ENCODE results near the gene TTC23.
"Not testable (repeated sequence)": the region's sequence is repeated elsewhere in the genome, so short reads cannot be mapped to it uniquely, and the experiment has no call there.

TTC23 gene

DNA sequence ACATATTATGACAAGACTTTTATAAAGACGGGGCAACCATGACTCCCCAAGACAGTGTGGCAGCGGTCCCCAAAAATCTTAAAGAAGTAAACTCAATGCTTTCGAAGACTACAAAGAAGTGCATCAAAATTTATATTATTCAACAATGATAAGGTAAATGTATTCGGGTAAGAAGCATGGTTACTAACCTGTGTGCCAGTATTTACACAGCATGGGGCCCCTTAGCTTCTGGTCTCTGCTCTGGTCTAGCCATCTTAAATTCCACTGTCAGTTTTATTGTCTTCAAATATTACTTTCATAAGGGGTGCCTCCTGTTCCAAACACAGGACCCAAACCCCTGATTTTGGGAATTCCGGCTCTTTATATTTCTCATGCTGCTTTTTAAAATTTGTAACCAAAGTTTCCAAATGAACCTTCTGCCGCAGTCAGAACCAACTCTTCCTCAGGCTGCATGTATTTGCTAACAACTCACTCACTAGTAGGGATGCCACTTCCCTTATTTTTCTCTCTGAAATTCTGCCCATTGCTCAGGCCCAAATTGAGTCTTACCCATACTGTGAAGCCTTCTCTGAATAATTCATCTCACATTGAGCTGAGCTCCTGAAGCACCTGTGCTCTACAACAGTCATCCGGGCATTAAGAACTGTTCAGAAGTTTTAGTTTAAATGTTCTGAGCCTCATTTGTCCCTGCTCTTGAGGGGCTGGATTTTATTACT lies 1.2 kb downstream of the TTC23 start:
- no peak for DNase-seq

DNA sequence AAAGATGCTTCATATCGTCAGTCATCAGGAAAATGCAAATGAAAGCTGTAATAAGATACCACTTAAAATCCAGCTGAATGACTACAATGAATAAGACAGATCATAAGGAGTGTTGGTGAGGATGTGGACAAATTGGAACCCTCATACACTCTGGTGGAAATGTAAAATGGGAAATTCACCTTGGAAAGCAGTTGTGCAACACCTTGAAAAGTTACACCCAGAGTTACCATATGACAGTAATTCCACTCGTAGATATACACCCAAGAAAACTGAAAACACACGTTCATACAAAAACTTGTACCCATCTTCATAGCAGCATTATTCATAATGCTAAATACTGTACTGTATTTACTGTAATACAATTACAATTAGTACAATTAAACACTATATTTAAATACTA lies 2.3 kb downstream of the TTC23 start:
- DNase-seq: no peak

DNA sequence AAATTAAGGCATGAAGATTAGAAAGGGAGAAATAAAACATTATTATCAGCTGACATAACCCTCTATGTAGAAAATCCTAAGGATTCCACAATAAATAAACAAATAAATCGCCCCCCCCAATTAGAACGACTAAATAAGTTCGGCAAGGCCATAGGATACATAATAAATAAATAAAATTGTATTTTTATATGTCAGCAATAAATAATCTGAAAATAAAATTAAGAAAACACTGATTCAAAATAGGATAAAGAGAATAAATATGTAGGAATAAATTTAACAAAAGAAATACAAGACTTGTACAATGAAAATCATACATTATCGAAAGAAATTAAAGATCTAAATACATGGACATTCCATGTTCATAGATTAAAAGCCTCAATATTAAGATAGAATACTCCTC lies 5.1 kb downstream of the TTC23 start:
- no peak for DNase-seq

DNA sequence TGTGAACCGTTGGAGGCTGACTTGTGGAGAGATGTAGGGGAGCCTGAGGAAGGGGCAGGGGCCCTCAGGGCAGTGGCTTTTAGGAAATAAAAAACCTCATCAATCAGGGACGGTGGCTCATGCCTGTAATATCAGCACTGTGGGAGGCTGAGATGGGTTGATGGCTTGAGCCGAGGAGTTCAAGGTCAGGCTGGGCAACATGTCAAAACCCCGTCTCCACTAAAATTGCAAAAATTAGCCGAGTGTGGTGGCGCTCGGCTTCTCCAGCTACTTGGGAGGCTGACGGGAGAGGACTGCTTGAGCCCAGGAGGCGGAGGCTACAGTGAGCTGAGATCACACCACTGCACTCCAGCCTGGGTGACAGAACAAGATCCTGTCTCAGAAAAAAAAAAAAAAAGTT lies 7.6 kb downstream of the TTC23 start:
- DNase-seq: no peak

DNA sequence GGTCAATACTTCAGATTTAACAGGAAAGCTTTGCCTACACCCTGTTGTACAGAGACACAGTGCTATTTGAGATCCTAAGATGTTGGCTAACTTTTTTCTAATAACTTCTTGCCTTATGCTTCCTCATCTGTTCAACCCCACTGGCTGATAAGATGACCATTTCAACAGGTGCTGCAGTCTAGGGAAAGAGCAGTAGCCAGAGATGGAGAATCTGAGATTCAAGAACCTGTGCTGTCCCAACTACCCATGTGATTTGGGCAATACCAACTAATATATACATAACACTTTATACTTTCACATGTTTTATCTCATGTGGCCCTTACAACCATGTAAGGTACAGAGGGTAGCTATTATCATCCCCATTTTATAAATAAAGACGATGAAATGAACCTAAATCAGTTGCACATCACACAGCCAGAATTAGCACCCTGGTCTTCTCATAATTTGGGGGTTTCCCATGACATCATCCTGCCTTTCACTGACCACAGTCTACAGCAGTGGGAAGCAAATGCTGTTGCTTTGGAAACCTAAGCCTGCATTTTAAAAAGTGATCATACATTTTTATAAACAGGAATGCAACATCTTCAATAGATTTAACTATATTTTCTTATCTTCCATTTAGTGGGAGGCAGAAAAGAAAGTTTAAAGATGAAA lies 9.7 kb downstream of the TTC23 start:
- DNase-seq: no peak

DNA sequence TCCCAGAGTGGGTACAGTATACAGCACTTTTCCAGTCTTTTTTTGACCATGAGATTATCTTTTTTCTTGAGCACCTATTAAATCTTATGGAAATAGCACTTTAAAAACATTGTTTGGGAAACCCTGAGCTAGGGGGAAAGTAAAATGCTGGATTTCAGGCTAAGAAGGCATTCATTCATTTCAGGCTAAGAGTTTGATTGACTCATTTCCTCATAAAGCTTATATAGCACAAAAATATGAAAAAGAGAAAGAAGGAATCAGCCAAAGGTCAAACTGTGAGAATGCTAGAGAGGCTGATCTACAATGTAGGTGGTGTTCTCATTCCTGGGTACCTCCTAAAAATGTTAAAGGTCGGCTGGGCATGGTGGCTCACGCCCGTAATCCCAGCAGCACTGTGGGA lies 10.5 kb downstream of the TTC23 start:
- no peak for DNase-seq

DNA sequence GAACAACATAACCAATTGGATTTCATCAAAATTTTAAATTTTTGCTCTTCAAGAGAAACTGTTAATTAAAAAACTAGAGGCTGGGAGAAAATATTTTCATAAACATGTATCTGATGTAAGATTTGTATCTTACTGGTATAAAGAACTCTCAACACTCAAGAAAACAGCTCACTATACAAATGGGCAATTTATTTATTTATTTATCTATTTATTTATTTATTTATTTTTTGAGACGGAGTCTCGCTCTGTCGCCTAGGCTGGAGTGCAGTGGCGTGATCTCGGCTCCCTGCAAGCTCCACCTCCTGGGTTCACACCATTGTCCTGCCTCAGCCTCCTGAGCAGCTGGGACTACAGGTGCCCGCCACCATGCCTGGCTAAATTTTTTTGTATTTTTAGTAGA lies 15.2 kb downstream of the TTC23 start:
- DNase-seq: not testable (repeated sequence)

DNA sequence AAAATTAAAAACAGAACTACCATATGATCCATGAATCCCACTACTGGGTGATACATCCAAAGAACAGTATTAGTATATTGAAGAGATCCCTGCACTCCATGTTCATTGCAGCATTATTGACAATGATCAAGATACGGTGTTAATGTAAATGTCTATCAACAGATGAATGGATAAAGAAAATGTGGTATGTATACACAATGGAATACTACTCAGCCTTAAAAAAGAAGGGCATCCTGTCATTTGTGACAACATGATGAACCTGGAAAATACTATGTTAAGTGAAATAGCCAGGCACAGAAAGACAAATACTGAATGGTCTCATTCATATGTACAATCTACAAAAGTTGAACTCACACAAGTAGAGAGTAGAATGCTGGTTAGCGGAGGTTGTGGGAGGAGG lies 16.6 kb downstream of the TTC23 start:
- no peak for DNase-seq

DNA sequence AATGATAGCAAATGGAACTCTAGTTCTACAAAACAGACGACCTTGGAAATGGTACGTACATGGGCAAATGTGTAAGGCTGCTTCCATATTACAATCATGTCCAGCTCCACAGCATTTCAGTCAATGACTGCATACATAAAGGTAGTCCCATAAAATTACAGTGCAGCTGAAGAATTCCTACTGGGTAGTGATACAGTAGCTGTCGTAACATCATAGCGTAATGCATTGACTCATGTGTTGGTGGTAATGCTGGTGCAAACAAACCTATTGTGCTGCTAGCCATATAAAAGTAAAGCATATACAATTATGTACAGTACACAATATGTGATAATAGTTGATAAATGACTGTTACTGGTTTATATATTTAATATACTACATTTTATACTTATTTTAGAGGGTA lies 18.5 kb downstream of the TTC23 start:
- no peak for DNase-seq

DNA sequence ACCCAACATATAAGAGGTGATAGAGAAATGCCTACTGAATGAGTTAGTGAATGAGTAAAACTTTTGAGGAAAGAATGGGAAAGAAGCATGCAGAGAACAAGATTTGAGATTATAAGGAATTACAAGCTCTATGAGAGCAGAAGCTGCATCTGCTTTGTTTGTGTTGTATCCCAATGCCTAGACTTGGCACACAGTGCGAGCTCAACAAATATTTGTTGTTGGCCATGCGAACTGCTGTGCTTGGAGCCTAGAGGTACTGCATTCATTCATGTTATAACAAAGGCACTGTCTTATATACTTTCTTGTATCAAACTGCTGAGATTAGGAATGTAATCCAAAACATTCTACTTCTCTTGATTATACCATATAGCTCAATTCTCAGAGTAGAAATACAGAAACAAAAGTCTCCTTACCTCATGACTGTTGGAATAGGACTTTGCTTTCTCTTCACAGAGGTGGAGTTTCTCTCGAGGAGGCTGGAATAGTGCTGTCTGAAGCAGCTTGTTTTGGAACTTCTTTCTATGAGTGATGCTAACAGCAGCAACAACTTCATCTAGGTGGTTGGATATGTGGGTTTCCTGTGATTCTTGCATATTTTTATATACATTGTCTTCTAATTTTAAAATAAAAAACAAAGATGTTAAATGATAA lies 21.1 kb downstream of the TTC23 start:
- DNase-seq: no peak

DNA sequence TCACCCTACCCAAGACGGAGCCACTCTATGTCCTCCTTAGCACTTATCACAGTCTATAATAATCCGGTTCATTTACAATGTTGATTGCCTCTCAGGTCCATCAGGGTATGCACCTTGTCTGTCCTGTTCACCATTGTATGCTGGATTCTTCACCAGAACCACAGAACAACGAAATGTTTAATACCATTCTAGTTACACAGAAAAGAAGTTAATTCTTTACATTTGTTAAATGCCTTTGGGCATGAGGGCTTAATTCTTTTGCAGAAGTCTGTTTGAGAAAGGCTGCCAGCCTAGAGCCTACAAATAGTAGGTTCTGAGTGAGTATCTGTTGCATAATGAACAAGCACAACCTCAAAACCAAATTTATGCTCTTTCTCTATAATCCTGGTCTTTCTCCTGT lies 22.6 kb downstream of the TTC23 start:
- DNase-seq: no peak

DNA sequence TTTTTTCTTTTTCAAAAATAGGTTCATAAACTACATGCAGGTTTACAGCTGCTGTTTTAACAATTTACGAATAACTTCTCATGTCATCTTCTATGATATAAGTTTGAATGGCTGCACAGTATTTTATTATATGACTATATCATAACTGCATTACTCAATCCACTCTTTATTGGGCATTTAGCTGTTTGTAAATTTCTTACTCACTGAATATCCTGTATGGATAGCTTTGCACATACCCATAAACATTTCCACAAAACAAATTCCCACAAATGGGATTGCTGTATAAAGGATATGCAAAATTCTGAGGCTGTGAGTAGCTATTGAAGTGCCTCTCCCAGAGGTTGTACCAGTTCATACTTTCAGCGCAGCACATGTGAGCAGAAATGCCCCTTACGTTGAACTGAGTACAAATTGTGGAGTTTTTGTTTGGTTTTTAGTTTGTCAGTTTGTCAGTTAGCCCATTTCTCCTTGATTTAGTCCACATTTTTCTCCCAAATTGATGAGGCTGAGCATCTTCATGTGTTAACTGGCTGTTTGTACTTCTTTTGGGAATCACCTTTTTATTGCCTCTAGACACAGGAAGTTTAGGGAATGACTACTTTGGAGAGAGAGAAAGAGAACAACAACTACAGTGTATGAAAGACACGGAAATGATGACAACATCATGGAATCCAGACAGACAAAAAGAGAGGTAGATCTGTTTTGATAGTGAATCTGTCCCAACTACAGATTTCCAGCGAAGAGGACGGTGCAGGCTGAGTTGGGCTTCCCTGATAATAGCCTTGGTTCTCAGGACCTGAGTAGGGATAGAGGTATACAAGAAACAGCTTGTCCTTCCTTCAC lies 24.8 kb downstream of the TTC23 start:
- no peak for DNase-seq

DNA sequence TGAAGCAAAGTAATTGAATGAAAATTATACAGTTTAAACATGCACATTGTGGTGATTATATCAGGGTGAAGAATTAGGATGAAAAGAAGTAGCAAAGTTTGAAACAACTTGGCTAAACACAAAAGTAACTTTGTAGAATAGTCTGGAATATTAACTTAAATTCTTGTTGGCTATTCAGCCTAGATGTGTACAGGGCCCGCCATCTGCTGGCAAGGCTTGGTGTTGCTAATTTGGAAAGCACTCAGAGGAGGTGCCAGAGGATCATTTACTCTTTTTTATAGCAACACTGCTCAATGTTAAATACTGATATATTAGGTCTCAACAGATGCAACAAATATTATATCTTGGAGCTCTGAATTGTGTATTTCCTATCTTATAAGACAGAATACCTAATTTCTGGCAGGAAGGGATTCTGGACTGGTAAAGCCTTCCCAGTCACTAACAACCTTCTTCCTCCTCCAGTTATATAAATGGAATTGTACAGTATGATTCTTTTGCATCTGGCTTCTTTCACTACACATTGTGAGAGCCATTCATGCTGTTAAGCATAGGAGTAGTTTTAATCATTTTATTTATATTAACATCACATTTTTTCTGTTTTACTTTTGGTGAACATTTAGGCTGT lies 36.1 kb downstream of the TTC23 start:
- peak; percentile 64 for DNase-seq

DNA sequence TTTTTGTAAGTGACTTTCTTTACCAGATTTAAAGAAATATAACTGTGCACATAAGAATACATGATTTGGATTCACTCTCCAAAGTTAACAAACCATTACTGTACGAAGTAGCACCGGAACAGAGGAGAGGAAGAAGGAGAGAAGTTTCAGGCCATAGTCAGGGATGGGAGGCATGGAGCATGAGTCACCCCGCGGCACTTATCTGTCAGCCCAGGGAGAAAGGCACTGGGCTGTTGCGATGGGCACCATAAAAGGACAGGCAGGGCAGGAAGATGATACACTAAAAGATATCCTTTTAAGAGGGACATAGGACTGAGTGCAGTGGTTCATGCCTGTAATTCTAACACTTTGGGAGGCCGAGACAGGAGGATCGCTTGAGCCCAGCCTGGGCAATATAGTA lies 37.0 kb downstream of the TTC23 start:
- DNase-seq: no peak

DNA sequence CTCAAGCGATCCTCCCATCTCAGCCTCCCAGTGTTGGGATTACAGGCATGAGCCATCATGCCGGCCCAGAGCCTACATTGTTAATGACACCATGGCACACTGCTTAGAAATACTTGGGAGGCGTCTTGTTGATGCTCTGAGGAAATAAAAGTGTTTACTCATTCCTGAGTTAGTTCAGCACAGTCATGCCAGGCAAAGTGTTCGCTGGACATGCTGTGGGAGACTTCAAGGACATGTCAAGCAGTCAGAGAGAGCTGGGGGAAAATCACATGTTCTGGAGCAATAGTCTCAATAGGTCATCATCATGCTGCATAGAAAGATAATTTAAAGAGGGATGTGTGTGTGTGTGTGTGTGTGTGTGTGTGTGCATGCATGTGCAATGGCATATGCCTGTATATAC lies 37.5 kb downstream of the TTC23 start:
- no peak for DNase-seq

DNA sequence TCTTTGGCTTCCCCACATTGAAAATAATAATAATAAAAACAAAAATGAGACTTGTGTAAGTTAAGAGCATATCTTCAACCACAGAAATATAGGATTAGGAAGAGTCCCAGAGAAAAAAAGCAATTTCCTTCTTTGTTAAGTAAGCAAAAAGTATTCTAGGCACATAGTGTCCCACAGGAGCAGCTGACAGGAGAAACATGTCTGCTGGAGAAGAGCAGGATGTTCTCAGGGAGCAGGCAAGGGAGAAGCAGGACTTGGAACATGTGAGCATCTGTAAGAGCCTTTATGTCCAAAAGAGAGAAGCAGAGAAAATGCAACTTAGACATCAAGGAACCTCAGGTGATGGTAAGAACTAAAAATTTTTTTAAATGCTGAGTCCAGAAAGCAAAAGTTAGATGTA lies 39.0 kb downstream of the TTC23 start:
- no peak for DNase-seq

DNA sequence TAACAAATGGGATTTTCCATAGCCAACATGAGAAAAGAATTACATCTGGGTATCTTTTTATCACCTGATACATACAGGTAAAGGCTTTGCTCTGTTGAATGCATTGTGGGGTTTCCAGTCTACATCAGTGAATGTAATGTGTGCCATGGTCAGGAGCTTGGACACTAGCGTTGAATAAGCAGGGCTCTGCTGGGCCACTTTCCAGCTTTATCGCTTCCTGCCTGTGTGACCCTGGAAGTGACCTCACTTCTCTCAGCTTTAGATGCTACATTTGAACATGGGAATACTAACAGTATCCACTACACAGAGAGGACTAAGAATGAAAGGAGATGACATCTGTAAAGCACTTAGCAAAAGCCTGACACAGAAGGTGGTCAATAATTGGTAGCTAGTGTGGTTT lies 40.1 kb downstream of the TTC23 start:
- DNase-seq: no peak

DNA sequence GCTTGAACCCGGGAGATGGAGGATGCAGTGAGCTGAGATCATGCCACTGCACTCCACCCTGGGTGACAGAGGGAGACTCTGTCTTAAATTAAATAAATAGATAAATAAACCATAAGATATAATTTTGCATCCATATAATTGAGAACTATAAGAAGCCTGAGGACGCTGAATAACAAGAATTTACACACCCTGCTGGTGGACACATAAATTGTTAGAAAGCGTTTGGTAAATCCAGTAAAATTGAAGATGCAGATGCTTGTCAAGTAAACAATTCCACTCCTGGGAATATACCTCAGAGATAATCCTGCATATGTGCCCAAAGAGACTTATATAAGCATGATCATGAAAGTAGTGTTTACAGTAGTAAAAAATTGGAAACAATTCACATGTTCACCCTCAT lies 41.7 kb downstream of the TTC23 start:
- DNase-seq: no peak

DNA sequence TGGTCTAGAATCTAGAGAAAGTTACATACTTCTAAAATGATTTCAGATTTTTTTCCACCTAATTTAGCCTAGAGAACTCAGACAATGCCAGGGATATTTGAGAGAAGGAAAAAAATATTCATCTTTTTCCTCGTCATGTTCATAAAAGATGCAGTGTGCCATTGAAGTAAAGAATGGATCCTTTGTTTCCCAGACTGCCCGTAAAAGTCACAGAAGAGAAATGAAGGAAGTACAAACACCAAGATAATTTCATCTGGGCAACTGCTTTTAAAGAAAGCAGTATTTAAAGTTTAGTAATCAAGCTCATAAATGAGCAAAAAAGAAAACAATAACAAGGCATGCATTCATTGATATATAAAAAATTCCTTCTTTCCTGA lies 47.2 kb downstream of the TTC23 start:
- no peak for DNase-seq

DNA sequence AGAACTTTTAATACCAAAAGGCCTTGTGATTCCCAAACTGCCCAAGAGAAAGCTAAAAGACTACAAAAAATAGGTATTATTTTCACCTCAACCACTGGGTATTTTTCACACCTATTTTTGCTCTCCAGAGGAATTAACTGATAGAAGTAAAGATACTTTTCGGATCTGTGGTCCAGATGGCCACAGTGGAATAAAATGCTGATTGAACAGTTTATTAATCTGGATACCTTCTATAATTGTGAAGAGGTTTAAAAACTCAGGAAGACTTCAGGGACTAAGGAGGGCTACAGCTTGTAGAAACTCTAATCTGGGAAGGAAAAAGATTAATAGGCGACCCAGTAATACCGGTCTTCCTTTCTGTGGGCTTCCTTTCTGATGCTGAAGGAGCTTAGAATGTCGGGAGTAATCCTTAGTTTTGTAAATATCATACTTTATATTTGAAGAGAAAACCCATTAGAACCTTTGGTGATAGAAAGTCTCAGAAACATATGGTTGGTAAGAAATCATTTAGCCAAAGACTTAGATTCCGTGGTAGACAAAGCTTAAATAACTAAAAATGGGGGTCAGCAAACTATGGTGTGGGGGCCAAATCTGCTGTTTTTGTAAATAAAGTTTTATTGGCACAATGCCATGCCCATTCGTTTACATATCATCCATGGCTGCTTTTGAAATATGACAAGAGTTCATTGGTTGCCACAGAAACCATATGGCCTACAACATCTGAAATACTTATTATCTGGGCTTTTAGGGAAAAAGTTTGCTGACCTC lies 47.8 kb downstream of the TTC23 start:
- DNase-seq: no peak

DNA sequence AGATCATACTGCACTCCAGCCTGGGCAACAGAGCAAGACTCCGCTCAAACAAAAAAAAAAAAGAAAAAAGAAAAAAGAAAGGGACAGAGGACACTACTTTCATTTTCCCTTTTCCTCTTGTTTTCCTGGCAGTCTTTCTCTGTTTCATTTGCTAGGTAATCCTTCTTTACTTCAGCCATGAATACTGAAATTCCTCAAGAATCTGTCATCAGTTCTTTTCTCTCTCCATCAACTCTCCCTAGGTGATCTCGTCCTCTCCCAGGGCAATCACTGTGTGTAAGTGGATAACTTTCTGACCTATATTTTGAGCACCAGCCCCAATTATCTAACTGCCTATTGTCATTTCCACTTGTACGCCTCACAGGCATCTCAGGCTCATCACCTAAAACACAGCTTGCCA lies 51.5 kb downstream of the TTC23 start:
- DNase-seq: no peak

DNA sequence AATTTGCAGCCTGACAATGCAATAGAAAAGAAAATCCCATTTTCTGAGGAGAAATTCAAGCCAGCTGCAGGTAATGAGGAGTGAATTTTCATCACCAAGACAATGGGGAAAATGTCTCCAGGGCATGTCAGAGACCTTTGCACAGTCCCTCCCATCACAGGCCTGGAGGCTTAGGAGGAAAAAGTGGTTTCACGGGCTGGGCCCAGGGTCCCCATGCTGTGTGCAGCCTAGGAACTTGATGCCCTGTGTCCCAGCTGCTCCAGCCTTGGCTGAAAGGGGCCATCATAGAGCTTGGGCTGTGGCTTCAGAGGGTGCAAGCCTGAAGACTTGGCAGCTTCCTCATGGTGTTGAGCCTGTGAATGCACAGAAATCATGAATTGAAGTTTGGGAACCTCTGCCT lies 57.2 kb downstream of the TTC23 start:
- DNase-seq: not testable (repeated sequence)

Measured in hematopoietic multipotent progenitor cell treated with erythropoietin and hydrocortisone succinate and interleukin-3 and kit ligand, for 8 days (in vitro differentiated cells).